Prostate gland (tissue), 2 donors: ENCODE measurements around the gene OGDH. TPM values are rescaled to one million over a fixed set of nuclear protein-coding genes. Genes with fewer than 3 reads are reported as not detected.
"Not testable (repeated sequence)": the region's sequence is repeated elsewhere in the genome, so short reads cannot be mapped to it uniquely, and the experiment has no call there.

Source experiments
- DNase-seq: peaks from one replicate; pipeline ENCODE4 v3.0.0-alpha.2; 2019; ENCODE audit warnings: low spot score
- H3K27ac ChIP-seq, 2 donors: fragments of 200-600 bp; sonication (generic); 2 replicates each; pipeline ENCODE4 v1.5.1; 2017 to 2019
- H3K27me3 ChIP-seq: fragments of 200-600 bp; sonication (generic); replicated peaks from 2 replicates; pipeline ENCODE4 v1.5.1; 2019; ENCODE audit not compliant: insufficient read depth
- H3K36me3 ChIP-seq, 2 donors: fragments of 200-600 bp; sonication (generic); 1 replicate in 1 of 2; 2 replicates in 1 of 2; pipeline versions ENCODE4 v1.5.1 to v1.8.1; 2017 to 2019
- H3K4me1 ChIP-seq: fragments of 200-600 bp; sonication (generic); replicated peaks from 2 replicates; pipeline ENCODE4 v1.5.1; 2019
- H3K4me3 ChIP-seq, 2 donors: fragments of 200-600 bp; sonication (generic); 2 replicates each; pipeline ENCODE4 v1.5.1; 2017 to 2019
- H3K9me3 ChIP-seq: fragments of 200-600 bp; sonication (generic); 2 replicates; pipeline ENCODE4 v1.5.1; 2017
- CTCF ChIP-seq, 4 experiments: fragments of 200-600 bp in 2 of 4; fragments of 450-650 bp in 2 of 4; sonication (generic) in 2 of 4; IDR thresholded peaks; 1 replicate in 3 of 4; 2 replicates in 1 of 4; pipeline ENCODE4 v1.5.1; 2016 to 2019; ENCODE audit warnings: antibody characterized with exemption in 4 of 4, mild to moderate bottlenecking in 2 of 4, moderate library complexity in 2 of 4
- POLR2A ChIP-seq: fragments of 450-650 bp; IDR thresholded peaks from one replicate; pipeline ENCODE4 v1.6.1; 2016; ENCODE audit warnings: antibody characterized with exemption, mild to moderate bottlenecking
- POLR2AphosphoS5 ChIP-seq: sonication (generic); formaldehyde crosslinking; IDR thresholded peaks from one replicate; pipeline ENCODE4 v1.6.1; 2017; ENCODE audit warnings: antibody characterized with exemption
- WGBS: methylation state at CpG from one replicate; pipeline ENCODE4 v1.1.5; 2018; 5-methylcytosine and 5-hydroxymethylcytosine counted together
- intact Hi-C: fragments of 100-400 bp; cut with DNase I; formaldehyde crosslinking; loops from one replicate; pipeline ENCODE4 v1.14.2; 2022
- total RNA-seq, 2 donors: library from RNA; depleted of rRNA; stranded (reverse); fragments of >200 nt; gene quantifications; one replicate each; pipeline ENCODE4 v1.1.0, GENCODE V29; 2016

OGDH gene
- total RNA-seq, 2 donors from 2014 or later, result 70.4 to 96.9 TPM

DNA sequence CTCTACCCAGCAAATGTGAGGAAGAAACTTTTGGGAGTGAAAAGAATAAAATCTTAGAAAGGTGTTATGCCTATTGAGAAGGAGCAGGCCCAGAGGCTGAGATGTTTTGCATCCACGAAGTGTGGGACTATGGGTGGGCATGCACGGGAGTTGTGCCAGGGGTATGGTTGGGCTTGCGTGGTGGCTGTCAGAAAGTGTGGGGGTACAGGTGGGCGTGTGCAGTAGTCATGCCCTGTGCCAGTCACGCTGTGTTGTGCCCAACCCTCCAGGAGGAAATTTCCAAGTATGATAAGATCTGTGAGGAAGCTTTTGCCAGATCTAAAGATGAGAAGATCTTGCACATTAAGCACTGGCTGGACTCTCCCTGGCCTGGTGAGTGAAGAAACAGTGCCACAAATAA, 89.3 kb downstream of the OGDH start:
- TF ChIP-seq CTCF (IDR thresholded peaks at IDR 0.05) (no peak), POLR2AphosphoS5 (no peak), POLR2A (no peak)
- H3K36me3 ChIP-seq, result peaks cover 21 to 28% of the 10 kb centered on the region in 2 donors
- H3K27me3 ChIP-seq, result no peaks in the 10 kb centered on the region
- no peaks in the 10 kb centered on the region for H3K4me1 ChIP-seq
- H3K9me3 ChIP-seq, result no peaks in the 10 kb centered on the region
- no peak overlapping the region for H3K4me3 ChIP-seq
- H3K27ac ChIP-seq, result no peak overlapping the region
- 81% methylated on average over 5 of the region's 5 CpGs for WGBS
- no peak for DNase-seq
- intact Hi-C loops, result no loop called here

DNA sequence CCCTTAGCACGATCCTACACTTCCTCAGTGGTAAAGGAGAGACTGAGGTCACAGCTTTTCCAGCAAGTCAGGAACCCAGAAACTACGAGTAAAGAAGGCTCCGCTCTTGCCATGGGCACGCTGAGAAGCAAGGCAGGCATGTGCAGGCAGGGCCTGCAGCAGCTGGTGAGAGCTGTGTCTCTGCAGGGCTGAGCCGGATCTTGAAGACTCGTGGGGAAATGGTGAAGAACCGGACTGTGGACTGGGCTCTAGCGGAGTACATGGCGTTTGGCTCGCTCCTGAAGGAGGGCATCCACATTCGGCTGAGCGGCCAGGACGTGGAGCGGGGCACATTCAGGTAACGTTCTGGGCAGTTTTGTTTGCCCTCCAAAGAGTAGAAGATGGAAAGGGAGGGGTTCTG, 90.3 kb downstream of the OGDH start:
- H3K27me3 ChIP-seq, result no peaks in the 10 kb centered on the region
- intact Hi-C loops, result no loop called here
- no peak overlapping the region for H3K27ac ChIP-seq
- no peak for DNase-seq
- H3K9me3 ChIP-seq, result no peaks in the 10 kb centered on the region
- no peaks in the 10 kb centered on the region for H3K4me1 ChIP-seq
- peaks cover 22 to 28% of the 10 kb centered on the region in 2 donors for H3K36me3 ChIP-seq
- no peak overlapping the region for H3K4me3 ChIP-seq
- TF ChIP-seq CTCF (IDR thresholded peaks at IDR 0.05), result no peak
- TF ChIP-seq POLR2A, result no peak
- no peak for TF ChIP-seq POLR2AphosphoS5
- 91% methylated on average over 15 of the region's 15 CpGs for WGBS

GRCh38 chr7:44697136-44698045, 91.0 kb downstream of the OGDH start:
- no peak for TF ChIP-seq POLR2AphosphoS5
- TF ChIP-seq CTCF (IDR thresholded peaks at IDR 0.05), result no peak
- TF ChIP-seq POLR2A, result no peak
- H3K4me3 ChIP-seq, result no peak overlapping the region
- H3K36me3 ChIP-seq, result peaks cover 22 to 28% of the 10 kb centered on the region in 2 donors
- intact Hi-C loops, result no loop called here
- no peaks in the 10 kb centered on the region for H3K27me3 ChIP-seq
- no peak overlapping the region for H3K27ac ChIP-seq
- 93% methylated on average over 20 of the region's 20 CpGs for WGBS
- no peak for DNase-seq
- no peaks in the 10 kb centered on the region for H3K4me1 ChIP-seq
- H3K9me3 ChIP-seq, result no peaks in the 10 kb centered on the region

GRCh38 chr7:44698046-44698580, 91.7 kb downstream of the OGDH start:
- Histone ChIP-seq H3K36me3 (peaks cover 22 to 28% of the 10 kb centered on the region in 2 donors), H3K9me3 (no peaks in the 10 kb centered on the region), H3K4me1 (no peaks in the 10 kb centered on the region), H3K4me3 (no peak overlapping the region), H3K27ac (no peak overlapping the region), H3K27me3 (no peaks in the 10 kb centered on the region)
- intact Hi-C loops, result no loop called here
- 97% methylated on average over 13 of the region's 13 CpGs for WGBS
- TF ChIP-seq POLR2AphosphoS5 (no peak), CTCF (IDR thresholded peaks at IDR 0.05) (no peak), POLR2A (no peak)
- DNase-seq, result no peak

DNA sequence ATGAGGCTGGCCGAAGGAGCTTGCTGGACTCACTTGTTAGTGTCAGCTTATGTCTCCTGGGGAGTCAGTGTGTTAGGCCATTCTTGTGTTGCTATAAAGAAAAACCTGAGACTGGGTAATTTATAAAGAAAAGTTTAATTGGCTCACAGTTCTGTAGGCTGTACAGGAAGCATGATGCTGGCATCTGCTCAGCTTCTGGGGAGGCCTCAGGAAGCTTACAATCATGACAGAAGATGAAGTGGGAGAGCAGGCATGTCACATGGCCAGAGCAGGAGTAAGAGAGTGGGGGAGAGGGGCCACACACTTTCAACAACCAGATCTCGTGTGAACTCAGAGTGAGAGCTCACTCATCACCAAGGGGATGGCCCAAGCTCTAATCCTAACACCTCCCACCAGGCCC, 93.2 kb downstream of the OGDH start:
- 86% methylated on average over 2 of the region's 2 CpGs for WGBS

More for the DNA sequence above, 93.2 kb downstream of the OGDH start:
- DNase-seq, H3K27me3 ChIP-seq, H3K9me3 ChIP-seq, H3K27ac ChIP-seq, intact Hi-C loops, H3K4me1 ChIP-seq, H3K4me3 ChIP-seq: not testable (repeated sequence)
- H3K36me3 ChIP-seq, result peaks cover 22 to 28% of the 10 kb centered on the region in 2 donors
